ENCODE results near the gene MLLT3. TPM values are rescaled to one million over a fixed set of nuclear protein-coding genes. Genes with fewer than 3 reads are reported as not detected.

Gene MLLT3
- total RNA-seq, 2 donors from 2014 or later = 13.1 to 22.0 TPM

- intact Hi-C loops (cut with DNase I) = no loop called here
- Histone ChIP-seq H3K9me3 (no peaks in the 10 kb centered on the region), H3K36me3 (no peaks in the 10 kb centered on the region), H3K4me1 (replicated peaks) (peaks cover 2% of the 10 kb centered on the region), H3K4me3 (no peak overlapping the region), H3K27ac (no peak overlapping the region), H3K27me3 (replicated peaks; ENCODE audit: insufficient read depth) (no peaks in the 10 kb centered on the region)
- WGBS = 94% methylated on average over 2 of the region's 2 CpGs
- TF ChIP-seq CTCF (IDR thresholded peaks at IDR 0.05) (no peak), POLR2AphosphoS5 (IDR thresholded peaks at IDR 0.05) (no peak), POLR2A (IDR thresholded peaks at IDR 0.05) (no peak)
- DNase-seq (ENCODE audit: low spot score) = no peak
Measured at GRCh38 chr9:20579524-20580314, 42.6 kb downstream of the MLLT3 start.

GRCh38 chr9:20573023-20573422 is 49.3 kb downstream of the MLLT3 start:
- H3K36me3 ChIP-seq = no peaks in the 10 kb centered on the region
- TF ChIP-seq POLR2A (IDR thresholded peaks at IDR 0.05) (no peak), CTCF (IDR thresholded peaks at IDR 0.05) (no peak), POLR2AphosphoS5 (IDR thresholded peaks at IDR 0.05) (no peak)
- no peak overlapping the region for H3K4me3 ChIP-seq
- H3K27ac ChIP-seq = no peak overlapping the region
- no peaks in the 10 kb centered on the region for H3K27me3 ChIP-seq (replicated peaks; ENCODE audit: insufficient read depth)
- intact Hi-C loops (cut with DNase I) = no loop called here
- H3K9me3 ChIP-seq = no peaks in the 10 kb centered on the region
- 93% methylated on average over 4 of the region's 4 CpGs for WGBS
- DNase-seq (ENCODE audit: low spot score) = no peak
- H3K4me1 ChIP-seq (replicated peaks) = peaks cover 5% of the 10 kb centered on the region

GRCh38 chr9:20570756-20571155 is 51.5 kb downstream of the MLLT3 start:
- TF ChIP-seq POLR2A (IDR thresholded peaks at IDR 0.05) (no peak), POLR2AphosphoS5 (IDR thresholded peaks at IDR 0.05) (no peak), CTCF (IDR thresholded peaks at IDR 0.05) (no peak)
- Histone ChIP-seq H3K27ac (no peak overlapping the region), H3K27me3 (replicated peaks; ENCODE audit: insufficient read depth) (no peaks in the 10 kb centered on the region), H3K4me1 (replicated peaks) (peaks cover 5% of the 10 kb centered on the region), H3K36me3 (no peaks in the 10 kb centered on the region), H3K4me3 (no peak overlapping the region), H3K9me3 (no peaks in the 10 kb centered on the region)
- WGBS = 60% methylated on average over 1 of the region's 1 CpG
- no peak for DNase-seq (ENCODE audit: low spot score)
- intact Hi-C loops (cut with DNase I) = no loop called here

GRCh38 chr9:20570087-20570486 is 52.2 kb downstream of the MLLT3 start:
- Histone ChIP-seq H3K27ac (peak overlapping the region; percentile 64 to 75), H3K4me1 (replicated peaks) (peaks cover 5% of the 10 kb centered on the region), H3K27me3 (replicated peaks; ENCODE audit: insufficient read depth) (no peaks in the 10 kb centered on the region), H3K9me3 (no peaks in the 10 kb centered on the region), H3K4me3 (no peak overlapping the region), H3K36me3 (no peaks in the 10 kb centered on the region)
- intact Hi-C loops (cut with DNase I) = no loop called here
- WGBS = 51% methylated on average over 1 of the region's 1 CpG
- no peak for DNase-seq (ENCODE audit: low spot score)
- TF ChIP-seq POLR2A (IDR thresholded peaks at IDR 0.05) (no peak), CTCF (IDR thresholded peaks at IDR 0.05) (no peak), POLR2AphosphoS5 (IDR thresholded peaks at IDR 0.05) (no peak)

- intact Hi-C loops (cut with DNase I) = no loop called here
- Histone ChIP-seq H3K9me3 (no peaks in the 10 kb centered on the region), H3K4me1 (replicated peaks) (peaks cover 5% of the 10 kb centered on the region), H3K27ac (peak overlapping the region; percentile 64 to 75), H3K36me3 (no peaks in the 10 kb centered on the region), H3K4me3 (no peak overlapping the region), H3K27me3 (replicated peaks; ENCODE audit: insufficient read depth) (no peaks in the 10 kb centered on the region)
- 47% methylated on average over 5 of the region's 5 CpGs for WGBS
- DNase-seq (ENCODE audit: low spot score) = no peak
- TF ChIP-seq POLR2AphosphoS5 (IDR thresholded peaks at IDR 0.05) (peak; percentile 46), CTCF (IDR thresholded peaks at IDR 0.05) (no peak)
Measured at GRCh38 chr9:20569525-20569924, 52.8 kb downstream of the MLLT3 start.

Data from prostate gland (tissue), 2 donors.